A549 (cell line): Measurements from ENCODE around the gene KRT5. TPM values are rescaled to one million over a fixed set of nuclear protein-coding genes. Genes with fewer than 3 reads are reported as not detected.

Experiments used
- ATAC-seq, 2 experiments: fragments of 200-7000 bp in 1 of 2; fragments of >200 bp in 1 of 2; cut with Nextera tagmentation in 1 of 2; cut with Tn5 transposase in 1 of 2; 3 replicates each; pipeline versions ENCODE4 v1.8.0 to v1.9.1; 2018 to 2020; ENCODE audit warnings: mild to moderate bottlenecking in 1 of 2, moderate library complexity in 1 of 2
- CTCF ChIA-PET: fragments of 300-600 bp; sonication (Branson Sonifier 250); formaldehyde crosslinking; extraction: SDS; loops from one replicate; lab custom pipeline; 2021; ENCODE audit warnings: antibody characterized with exemption, inconsistent platforms; lab: Yijun Ruan, JAX
- POLR2A ChIA-PET: fragments of 350-600 bp; formaldehyde crosslinking; extraction: SDS; loops from one replicate; lab custom pipeline; 2021; ENCODE audit warnings: antibody characterized with exemption, inconsistent platforms; lab: Yijun Ruan, JAX
- DNase-seq, 2 experiments: peaks; one replicate each; pipeline versions ENCODE4 v3.0.0 to v3.0.0-alpha.2; 2011 to 2016; ENCODE audit warnings: low read depth in 1 of 2, low spot score in 1 of 2
- FAIRE-seq: peaks from 2 replicates; lab custom pipeline; 2011; peaks lifted over from hg19 to GRCh38; lab: Jason Lieb, UNC
- H3K27ac ChIP-seq, 2 experiments: fragments of >200 bp; sonication (Bioruptor Twin); formaldehyde crosslinking; 3 replicates each; pipeline ENCODE4 v1.5.1; 2016 to 2017
- H3K4me1 ChIP-seq: fragments of >200 bp; sonication (Bioruptor Twin); formaldehyde crosslinking; 3 replicates; pipeline ENCODE4 v1.6.1; 2016
- H3K4me2 ChIP-seq: fragments of >200 bp; sonication (Bioruptor Twin); formaldehyde crosslinking; 3 replicates; pipeline ENCODE4 v1.6.1; 2016
- H3K4me3 ChIP-seq: fragments of >200 bp; sonication (Bioruptor Twin); formaldehyde crosslinking; 3 replicates; pipeline ENCODE4 v1.5.1; 2016
- H3K9me3 ChIP-seq: fragments of >200 bp; sonication (Bioruptor Twin); formaldehyde crosslinking; 3 replicates; pipeline ENCODE4 v1.6.1; 2016
- ATOH8 ChIP-seq: fragments of 250-450 bp; sonication (Bioruptor Pico); IDR thresholded peaks from 2 replicates; pipeline ENCODE4 v1.5.0; 2020; ENCODE audit warnings: low read depth, mild to moderate bottlenecking, moderate library complexity
- ELK1 ChIP-seq: fragments of 150-350 bp; IDR thresholded peaks from 2 replicates; pipeline ENCODE4 v1.6.1; 2014; ENCODE audit warnings: low read depth, mild to moderate bottlenecking, low read length
- FOSL2 ChIP-seq, 2 experiments: fragments of 450-650 bp in 1 of 2; fragments of >200 bp in 1 of 2; sonication (Bioruptor Twin) in 1 of 2; formaldehyde crosslinking; IDR thresholded peaks; 2 replicates each; pipeline versions ENCODE4 v1.5.0 to v1.6.1; 2016 to 2020; ENCODE audit warnings: mild to moderate bottlenecking in 1 of 2, moderate library complexity in 1 of 2
- FOXS1 ChIP-seq: fragments of 250-450 bp; sonication (Bioruptor Pico); IDR thresholded peaks from 2 replicates; pipeline ENCODE4 v1.5.0; 2020; ENCODE audit warnings: mild to moderate bottlenecking, moderate library complexity
- HDAC2 ChIP-seq: fragments of 200-600 bp; sonication (generic); IDR thresholded peaks from 2 replicates; pipeline ENCODE4 v1.6.1; 2016
- HEYL ChIP-seq: fragments of 250-450 bp; sonication (Bioruptor Pico); IDR thresholded peaks from 2 replicates; pipeline ENCODE4 v1.8.0; 2021; ENCODE audit warnings: mild to moderate bottlenecking, moderate library complexity
- JUN ChIP-seq, 2 experiments: fragments of >200 bp; sonication (Bioruptor Twin); formaldehyde crosslinking; IDR thresholded peaks; 2 replicates in 1 of 2; 3 replicates in 1 of 2; pipeline ENCODE4 v1.6.1; 2016 to 2017
- MAZ ChIP-seq: fragments of 150-350 bp; IDR thresholded peaks from 2 replicates; pipeline ENCODE4 v1.6.1; 2014; ENCODE audit warnings: antibody characterized with exemption, low read depth, low read length, borderline replicate concordance
- MYC ChIP-seq: IDR thresholded peaks from 2 replicates; pipeline ENCODE4 v1.6.1; 2012; ENCODE audit warnings: mild to moderate bottlenecking, inconsistent platforms, low read length, improper control_type of control experiment, borderline replicate concordance
- NFE2L2 ChIP-seq: fragments of 150-350 bp; conservative IDR thresholded peaks from 2 replicates; pipeline ENCODE4 v1.6.1; 2014; ENCODE audit warnings: low read length
- NR3C1 ChIP-seq: fragments of >200 bp; sonication (Bioruptor Twin); formaldehyde crosslinking; IDR thresholded peaks from 3 replicates; pipeline ENCODE4 v1.6.1; 2017
- RNF2 ChIP-seq: fragments of 200-600 bp; sonication (generic); IDR thresholded peaks from 2 replicates; pipeline ENCODE4 v1.6.1; 2016; ENCODE audit warnings: low read depth, mild to moderate bottlenecking, antibody characterized with exemption, moderate library complexity, borderline replicate concordance
- SMC3 ChIP-seq: fragments of >200 bp; sonication (Bioruptor Twin); formaldehyde crosslinking; IDR thresholded peaks from 3 replicates; pipeline ENCODE4 v1.6.1; 2018; ENCODE audit warnings: inconsistent platforms
- SREBF2 ChIP-seq: fragments of 450-650 bp; IDR thresholded peaks from 2 replicates; pipeline ENCODE4 v1.6.1; 2014; ENCODE audit warnings: mild to moderate bottlenecking, moderate library complexity
- ZC3H11A ChIP-seq: fragments of 450-650 bp; IDR thresholded peaks from 2 replicates; pipeline ENCODE4 v1.6.1; 2014; ENCODE audit warnings: antibody characterized with exemption, mild to moderate bottlenecking
- ZNF302 ChIP-seq: fragments of 250-450 bp; sonication (Bioruptor Pico); IDR thresholded peaks from 2 replicates; pipeline ENCODE4 v1.9.0; 2021; ENCODE audit warnings: inconsistent platforms, mild to moderate bottlenecking, moderate library complexity
- WGBS: methylation state at CpG from one replicate; pipeline ENCODE4 v1.1.6; 2017; ENCODE audit errors: missing lambda C conversion rate; 5-methylcytosine and 5-hydroxymethylcytosine counted together
- polyA plus RNA-seq, 4 experiments: library from polyadenylated mRNA; depleted of rRNA in 3 of 4; stranded (reverse); fragments of >200 nt; fragmentation: RNase III in 1 of 4; extraction: RNeasy Plus Mini Kit Qiagen cat#74134 plus additional on column Dnase treatment in 1 of 4; gene quantifications; 2 replicates in 3 of 4; 3 replicates in 1 of 4; pipeline ENCODE4 v1.2.3, GENCODE V29; 2011 to 2017
- TF ChIP-seq, protein P1 (sequence below): fragments of 200-600 bp; sonication (generic); IDR thresholded peaks from 2 replicates; pipeline ENCODE4 v1.6.1; 2016; ENCODE audit warnings: antibody characterized with exemption, mild to moderate bottlenecking, moderate library complexity
- TF ChIP-seq, protein P2 (sequence below): fragments of 450-650 bp; IDR thresholded peaks from 2 replicates; pipeline ENCODE4 v1.6.1; 2014; ENCODE audit warnings: antibody characterized with exemption

The KRT5 gene
- polyA plus RNA-seq, 2 of the 4 experiments (the other 2 are of a cell fraction): 0.06 to 0.25 TPM

- FAIRE-seq (no peak), DNase-seq (no peak), ATAC-seq (no peak)
- Histone ChIP-seq H3K4me1 (peaks cover 14% of the 10 kb centered on the region), H3K4me3 (no peak overlapping the region), H3K27ac (no peak overlapping the region), H3K9me3 (no peaks in the 10 kb centered on the region), H3K4me2 (no peak overlapping the region)
- POLR2A ChIA-PET: no interaction called here
- CTCF ChIA-PET: interaction anchor here (0.7 to 1.9 kb wide), 5 partner anchors 12 to 126 kb away, joined by 3 to 5 read pairs (median 3); partner anchors contain the start of gene KRT71
- TF ChIP-seq SMC3: no peak
- no peak for TF ChIP-seq NR3C1
- no peak for TF ChIP-seq HEYL
- no peak for TF ChIP-seq MYC
- no peak for TF ChIP-seq ZNF302 (CRISPR knock-in tag)
- TF ChIP-seq HDAC2: no peak
- TF ChIP-seq ZC3H11A: no peak
- TF ChIP-seq, protein P1, sequence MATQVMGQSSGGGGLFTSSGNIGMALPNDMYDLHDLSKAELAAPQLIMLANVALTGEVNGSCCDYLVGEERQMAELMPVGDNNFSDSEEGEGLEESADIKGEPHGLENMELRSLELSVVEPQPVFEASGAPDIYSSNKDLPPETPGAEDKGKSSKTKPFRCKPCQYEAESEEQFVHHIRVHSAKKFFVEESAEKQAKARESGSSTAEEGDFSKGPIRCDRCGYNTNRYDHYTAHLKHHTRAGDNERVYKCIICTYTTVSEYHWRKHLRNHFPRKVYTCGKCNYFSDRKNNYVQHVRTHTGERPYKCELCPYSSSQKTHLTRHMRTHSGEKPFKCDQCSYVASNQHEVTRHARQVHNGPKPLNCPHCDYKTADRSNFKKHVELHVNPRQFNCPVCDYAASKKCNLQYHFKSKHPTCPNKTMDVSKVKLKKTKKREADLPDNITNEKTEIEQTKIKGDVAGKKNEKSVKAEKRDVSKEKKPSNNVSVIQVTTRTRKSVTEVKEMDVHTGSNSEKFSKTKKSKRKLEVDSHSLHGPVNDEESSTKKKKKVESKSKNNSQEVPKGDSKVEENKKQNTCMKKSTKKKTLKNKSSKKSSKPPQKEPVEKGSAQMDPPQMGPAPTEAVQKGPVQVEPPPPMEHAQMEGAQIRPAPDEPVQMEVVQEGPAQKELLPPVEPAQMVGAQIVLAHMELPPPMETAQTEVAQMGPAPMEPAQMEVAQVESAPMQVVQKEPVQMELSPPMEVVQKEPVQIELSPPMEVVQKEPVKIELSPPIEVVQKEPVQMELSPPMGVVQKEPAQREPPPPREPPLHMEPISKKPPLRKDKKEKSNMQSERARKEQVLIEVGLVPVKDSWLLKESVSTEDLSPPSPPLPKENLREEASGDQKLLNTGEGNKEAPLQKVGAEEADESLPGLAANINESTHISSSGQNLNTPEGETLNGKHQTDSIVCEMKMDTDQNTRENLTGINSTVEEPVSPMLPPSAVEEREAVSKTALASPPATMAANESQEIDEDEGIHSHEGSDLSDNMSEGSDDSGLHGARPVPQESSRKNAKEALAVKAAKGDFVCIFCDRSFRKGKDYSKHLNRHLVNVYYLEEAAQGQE: no peak
- TF ChIP-seq, protein P2, sequence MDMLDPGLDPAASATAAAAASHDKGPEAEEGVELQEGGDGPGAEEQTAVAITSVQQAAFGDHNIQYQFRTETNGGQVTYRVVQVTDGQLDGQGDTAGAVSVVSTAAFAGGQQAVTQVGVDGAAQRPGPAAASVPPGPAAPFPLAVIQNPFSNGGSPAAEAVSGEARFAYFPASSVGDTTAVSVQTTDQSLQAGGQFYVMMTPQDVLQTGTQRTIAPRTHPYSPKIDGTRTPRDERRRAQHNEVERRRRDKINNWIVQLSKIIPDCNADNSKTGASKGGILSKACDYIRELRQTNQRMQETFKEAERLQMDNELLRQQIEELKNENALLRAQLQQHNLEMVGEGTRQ: no peak
- TF ChIP-seq MAZ: no peak
- WGBS: 88% methylated on average over 14 of the region's 14 CpGs
Observed at GRCh38 chr12:52517005-52517835, 3.0 kb downstream of the KRT5 start.

DNA sequence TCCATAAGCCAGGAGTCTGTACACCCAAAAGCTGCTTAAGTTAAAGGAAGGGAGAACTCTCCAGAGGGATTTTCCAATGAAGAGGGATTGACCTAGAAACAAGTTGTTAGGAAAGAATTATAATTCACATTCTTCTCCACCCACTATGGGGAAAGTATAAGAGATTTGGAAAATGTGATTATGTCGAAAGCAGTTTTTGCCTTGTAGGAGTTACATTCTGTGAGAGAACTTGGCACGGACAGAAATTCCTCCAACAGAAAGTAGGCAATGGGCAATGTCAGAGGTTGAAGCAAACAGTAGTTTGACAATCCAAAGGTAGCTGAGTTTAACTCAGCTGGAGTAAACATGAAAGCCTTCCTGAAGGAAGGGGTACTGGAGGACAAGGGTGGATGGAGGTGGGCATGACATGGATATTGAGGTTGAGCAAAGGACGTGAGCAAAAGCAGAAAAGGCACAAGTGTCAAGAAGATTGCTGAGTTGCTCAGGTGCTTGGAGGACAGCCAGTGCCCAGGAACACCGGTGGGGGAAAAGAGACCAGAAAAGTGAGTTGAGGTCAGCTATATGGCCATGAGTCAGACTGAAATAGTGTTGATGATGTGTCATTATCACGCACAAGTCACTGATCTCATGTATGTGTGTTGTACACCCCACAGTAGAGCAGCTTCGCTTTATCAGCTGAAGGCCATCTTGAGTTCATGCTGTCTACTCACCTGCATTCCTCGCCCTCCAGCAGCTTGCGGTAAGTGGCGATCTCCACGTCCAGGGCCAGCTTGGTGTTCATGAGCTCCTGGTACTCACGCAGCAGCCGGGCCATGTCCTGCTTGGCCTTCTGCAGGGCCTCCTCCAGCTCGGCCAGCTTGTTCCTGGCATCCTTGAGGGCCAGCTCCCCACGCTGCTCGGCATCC, 4.0 kb downstream of the KRT5 start:
- Histone ChIP-seq H3K27ac (no peak overlapping the region), H3K4me1 (peaks cover 4% of the 10 kb centered on the region), H3K4me2 (no peak overlapping the region), H3K4me3 (no peak overlapping the region), H3K9me3 (peaks cover 3% of the 10 kb centered on the region; the same call in 2 of the 3 replicates)
- ATAC-seq (no peak), DNase-seq (no peak), FAIRE-seq (no peak)
- 77% methylated on average over 15 of the region's 15 CpGs for WGBS
- POLR2A ChIA-PET: no interaction called here
- TF ChIP-seq FOXS1 (CRISPR knock-in tag) (no peak), SREBF2 (no peak), JUN (IDR thresholded peaks at IDR 0.05) (no peak), ATOH8 (CRISPR knock-in tag) (no peak), ZNF302 (CRISPR knock-in tag) (no peak), FOSL2 (IDR thresholded peaks at IDR 0.05) (no peak), FOSL2 (CRISPR knock-in tag; IDR thresholded peaks at IDR 0.05) (no peak), NFE2L2 (no peak), ELK1 (no peak), RNF2 (no peak)
- TF ChIP-seq, protein P1: no peak
- CTCF ChIA-PET: interaction anchor here (0.6 to 2.9 kb wide), 11 partner anchors 10 to 151 kb away, joined by 3 to 10 read pairs (median 4); partner anchors contain the start of gene KRT71
